ENCODE data around the gene OBSCN.
A peak's percentile ranks its signal among the peaks of the same experiment; 100 is the strongest.

The OBSCN gene

GRCh38 chr1:228385232-228385631 lies 177.4 kb downstream of the OBSCN start:
- no peak overlapping the region for H2BK12ac ChIP-seq (ENCODE audit: low read length in 2 of 2)
- H3K4ac ChIP-seq (ENCODE audit: low read depth in 1 of 2, low read length in 2 of 2), result no peak overlapping the region
- no peak overlapping the region for H3K23ac ChIP-seq (ENCODE audit: low read length in 2 of 2)
- no peak for DNase-seq
- H2BK15ac ChIP-seq (ENCODE audit: low read depth, poor library complexity, severe bottlenecking), result no peak overlapping the region
- no peak overlapping the region for H4K91ac ChIP-seq (ENCODE audit: low read length)
- no peak overlapping the region for H3K14ac ChIP-seq (ENCODE audit: low read length in 2 of 2)
- no peak overlapping the region for H3K4me2 ChIP-seq (ENCODE audit: low read length, poor library complexity, severe bottlenecking)
- no peak overlapping the region for H2BK120ac ChIP-seq (ENCODE audit: low read depth, low read length)
- H3K18ac ChIP-seq (ENCODE audit: low read depth in 1 of 2, low read length in 2 of 2), result no peak overlapping the region
- no peak overlapping the region for H2BK5ac ChIP-seq (ENCODE audit: low read depth, low read length, poor library complexity, severe bottlenecking)
- H4K8ac ChIP-seq (ENCODE audit: low read length), result no peak overlapping the region
- H2AFZ ChIP-seq (ENCODE audit: low read depth, low read length), result no peak overlapping the region
- H3K4me1 ChIP-seq (ENCODE audit: control insufficient read depth, insufficient read depth, low read depth, low read length), result no peaks in the 10 kb centered on the region
- peaks cover 0 to 13% of the 10 kb centered on the region in 2 experiments for H3K27me3 ChIP-seq (ENCODE audit: control insufficient read depth in 1 of 2, insufficient read depth in 1 of 2, low read length in 2 of 2)
- H3K9ac ChIP-seq (ENCODE audit: low read length), result no peak overlapping the region
- H3K9me3 ChIP-seq (ENCODE audit: control insufficient read depth, low read length), result no peaks in the 10 kb centered on the region
- no peaks in the 10 kb centered on the region for H3K79me1 ChIP-seq (replicated peaks; ENCODE audit: low read length, poor library complexity, severe bottlenecking)
- no peak overlapping the region for H3K4me3 ChIP-seq (ENCODE audit: insufficient read depth in 1 of 2, low read depth in 1 of 2, low read length in 2 of 2)
- no peaks in the 10 kb centered on the region for H3K36me3 ChIP-seq (ENCODE audit: control insufficient read depth in 1 of 2, insufficient read depth in 2 of 2, low read depth in 1 of 2, low read length in 2 of 2)
- H3K27ac ChIP-seq (ENCODE audit: low read length, poor library complexity, severe bottlenecking), result no peak overlapping the region
- no peak overlapping the region for H2AK5ac ChIP-seq (ENCODE audit: low read length, severe bottlenecking)

- Histone ChIP-seq H4K8ac (ENCODE audit: low read length) (no peak overlapping the region), H3K18ac (ENCODE audit: low read depth in 1 of 2, low read length in 2 of 2) (no peak overlapping the region), H3K4me3 (ENCODE audit: insufficient read depth in 1 of 2, low read depth in 1 of 2, low read length in 2 of 2) (no peak overlapping the region), H3K79me1 (replicated peaks; ENCODE audit: low read length, poor library complexity, severe bottlenecking) (no peaks in the 10 kb centered on the region), H3K4me2 (ENCODE audit: low read length, poor library complexity, severe bottlenecking) (no peak overlapping the region), H4K91ac (ENCODE audit: low read length) (no peak overlapping the region), H3K9ac (ENCODE audit: low read length) (no peak overlapping the region), H2BK120ac (ENCODE audit: low read depth, low read length) (no peak overlapping the region), H2BK15ac (ENCODE audit: low read depth, poor library complexity, severe bottlenecking) (no peak overlapping the region), H3K4me1 (ENCODE audit: control insufficient read depth, insufficient read depth, low read depth, low read length) (peaks cover 12% of the 10 kb centered on the region), H3K4ac (ENCODE audit: low read depth in 1 of 2, low read length in 2 of 2) (no peak overlapping the region), H2AK5ac (ENCODE audit: low read length, severe bottlenecking) (no peak overlapping the region), H3K27ac (ENCODE audit: low read length, poor library complexity, severe bottlenecking) (no peak overlapping the region), H3K36me3 (ENCODE audit: control insufficient read depth in 1 of 2, insufficient read depth in 2 of 2, low read depth in 1 of 2, low read length in 2 of 2) (peaks cover 7% of the 10 kb centered on the region in 2 experiments), H2AFZ (ENCODE audit: low read depth, low read length) (no peak overlapping the region), H2BK5ac (ENCODE audit: low read depth, low read length, poor library complexity, severe bottlenecking) (no peak overlapping the region), H3K9me3 (ENCODE audit: control insufficient read depth, low read length) (no peaks in the 10 kb centered on the region), H3K14ac (ENCODE audit: low read length in 2 of 2) (no peak overlapping the region), H3K27me3 (ENCODE audit: control insufficient read depth in 1 of 2, insufficient read depth in 1 of 2, low read length in 2 of 2) (no peaks in the 10 kb centered on the region), H2BK12ac (ENCODE audit: low read length in 2 of 2) (no peak overlapping the region), H3K23ac (ENCODE audit: low read length in 2 of 2) (no peak overlapping the region)
- DNase-seq, result no peak
Measured at GRCh38 chr1:228387321-228387720, 179.5 kb downstream of the OBSCN start.

DNA sequence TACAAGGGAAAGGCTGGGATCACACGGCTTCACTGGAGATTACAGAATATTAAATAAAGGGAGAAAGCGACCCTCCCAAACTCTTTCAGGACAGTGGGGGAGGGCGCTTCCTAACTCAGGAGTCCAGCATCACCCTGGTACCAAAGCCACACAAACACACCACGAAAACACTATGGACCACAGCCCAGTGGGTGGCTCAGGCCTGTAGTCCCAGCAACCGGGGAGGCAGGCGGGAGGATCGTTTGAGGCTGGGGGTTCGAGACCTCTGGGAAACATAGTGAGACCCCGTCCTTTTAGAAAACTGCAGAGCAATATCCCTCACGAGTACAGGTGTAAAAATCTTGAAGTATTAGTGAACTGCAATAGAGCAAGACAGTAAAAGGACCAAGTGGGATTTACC lies 182.8 kb downstream of the OBSCN start:
- 87% methylated on average over 10 of the region's 10 CpGs for WGBS
- H2BK12ac ChIP-seq (ENCODE audit: low read length in 2 of 2), result no peak overlapping the region
- H3K14ac ChIP-seq (ENCODE audit: low read length in 2 of 2), result no peak overlapping the region
- H2BK15ac ChIP-seq (ENCODE audit: low read depth, poor library complexity, severe bottlenecking), result no peak overlapping the region
- H2AK5ac ChIP-seq (ENCODE audit: low read length, severe bottlenecking), result no peak overlapping the region
- DNase-seq, result no peak
- H3K79me1 ChIP-seq (replicated peaks; ENCODE audit: low read length, poor library complexity, severe bottlenecking), result peaks cover 9% of the 10 kb centered on the region
- H2AFZ ChIP-seq (ENCODE audit: low read depth, low read length), result no peak overlapping the region
- no peak overlapping the region for H3K4ac ChIP-seq (ENCODE audit: low read depth in 1 of 2, low read length in 2 of 2)
- H3K4me2 ChIP-seq (ENCODE audit: low read length, poor library complexity, severe bottlenecking), result no peak overlapping the region
- H3K27ac ChIP-seq (ENCODE audit: low read length, poor library complexity, severe bottlenecking), result no peak overlapping the region
- no peak overlapping the region for H4K8ac ChIP-seq (ENCODE audit: low read length)
- H3K36me3 ChIP-seq (ENCODE audit: control insufficient read depth in 1 of 2, insufficient read depth in 2 of 2, low read depth in 1 of 2, low read length in 2 of 2), result peaks cover 21 to 27% of the 10 kb centered on the region in 2 experiments
- H3K4me1 ChIP-seq (ENCODE audit: control insufficient read depth, insufficient read depth, low read depth, low read length), result peaks cover 24% of the 10 kb centered on the region
- H3K9ac ChIP-seq (ENCODE audit: low read length), result no peak overlapping the region
- H3K27me3 ChIP-seq (ENCODE audit: control insufficient read depth in 1 of 2, insufficient read depth in 1 of 2, low read length in 2 of 2), result no peaks in the 10 kb centered on the region
- H2BK120ac ChIP-seq (ENCODE audit: low read depth, low read length), result no peak overlapping the region
- H2BK5ac ChIP-seq (ENCODE audit: low read depth, low read length, poor library complexity, severe bottlenecking), result no peak overlapping the region
- no peak overlapping the region for H3K4me3 ChIP-seq (ENCODE audit: insufficient read depth in 1 of 2, low read depth in 1 of 2, low read length in 2 of 2)
- no peak overlapping the region for H4K91ac ChIP-seq (ENCODE audit: low read length)
- H3K23ac ChIP-seq (ENCODE audit: low read length in 2 of 2), result no peak overlapping the region
- no peaks in the 10 kb centered on the region for H3K9me3 ChIP-seq (ENCODE audit: control insufficient read depth, low read length)
- H3K18ac ChIP-seq (ENCODE audit: low read depth in 1 of 2, low read length in 2 of 2), result no peak overlapping the region

DNA sequence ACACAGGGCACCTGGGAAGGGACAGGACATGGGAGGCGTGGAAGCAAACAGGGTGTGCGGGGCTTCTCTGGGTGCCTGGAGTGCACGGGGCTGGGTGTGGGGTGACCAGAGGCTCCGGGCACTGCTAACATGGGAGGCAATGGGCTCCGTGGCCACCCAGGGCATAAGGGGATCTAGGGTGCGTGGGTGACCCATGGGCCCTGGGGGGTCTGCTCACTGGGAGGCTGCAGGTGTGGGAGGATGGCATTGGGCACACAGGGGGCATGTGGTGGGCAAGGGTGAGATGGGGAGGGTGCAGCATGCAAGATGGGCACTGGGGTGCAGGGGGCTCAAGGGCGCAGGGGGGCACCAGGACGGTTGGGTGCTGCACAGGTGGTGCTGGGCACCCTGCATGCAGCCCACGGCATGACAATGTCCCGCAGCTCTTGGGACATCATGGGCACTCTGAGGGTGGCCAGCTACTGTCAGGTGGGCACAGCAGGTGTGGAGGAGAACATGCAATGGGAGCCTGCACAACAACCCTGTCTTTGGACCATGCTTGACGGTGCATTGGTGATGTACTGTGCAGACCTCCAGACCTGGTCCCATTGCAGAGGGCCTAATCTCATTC lies 183.7 kb downstream of the OBSCN start:
- Histone ChIP-seq H2AFZ (ENCODE audit: low read depth, low read length) (no peak overlapping the region), H2BK5ac (ENCODE audit: low read depth, low read length, poor library complexity, severe bottlenecking) (no peak overlapping the region), H3K79me1 (replicated peaks; ENCODE audit: low read length, poor library complexity, severe bottlenecking) (peaks cover 15% of the 10 kb centered on the region), H3K4ac (ENCODE audit: low read depth in 1 of 2, low read length in 2 of 2) (no peak overlapping the region), H3K23ac (ENCODE audit: low read length in 2 of 2) (no peak overlapping the region), H3K4me2 (ENCODE audit: low read length, poor library complexity, severe bottlenecking) (no peak overlapping the region), H4K91ac (ENCODE audit: low read length) (peak overlapping the region; percentile 25), H3K9me3 (ENCODE audit: control insufficient read depth, low read length) (no peaks in the 10 kb centered on the region), H3K14ac (ENCODE audit: low read length in 2 of 2) (no peak overlapping the region), H4K8ac (ENCODE audit: low read length) (peak overlapping the region; percentile 27), H3K4me3 (ENCODE audit: insufficient read depth in 1 of 2, low read depth in 1 of 2, low read length in 2 of 2) (peak overlapping the region in 1 of 2 experiments; percentile 2), H3K27ac (ENCODE audit: low read length, poor library complexity, severe bottlenecking) (no peak overlapping the region), H3K18ac (ENCODE audit: low read depth in 1 of 2, low read length in 2 of 2) (no peak overlapping the region), H3K4me1 (ENCODE audit: control insufficient read depth, insufficient read depth, low read depth, low read length) (peaks cover 24% of the 10 kb centered on the region), H2BK15ac (ENCODE audit: low read depth, poor library complexity, severe bottlenecking) (no peak overlapping the region), H2BK12ac (ENCODE audit: low read length in 2 of 2) (no peak overlapping the region), H3K9ac (ENCODE audit: low read length) (no peak overlapping the region), H2AK5ac (ENCODE audit: low read length, severe bottlenecking) (no peak overlapping the region), H3K27me3 (ENCODE audit: control insufficient read depth in 1 of 2, insufficient read depth in 1 of 2, low read length in 2 of 2) (no peaks in the 10 kb centered on the region), H2BK120ac (ENCODE audit: low read depth, low read length) (no peak overlapping the region), H3K36me3 (ENCODE audit: control insufficient read depth in 1 of 2, insufficient read depth in 2 of 2, low read depth in 1 of 2, low read length in 2 of 2) (peaks cover 30 to 36% of the 10 kb centered on the region in 2 experiments)
- WGBS, result 99% methylated on average over 11 of the region's 11 CpGs
- no peak for DNase-seq
